GM19468 (cell line): Measurements from ENCODE around the gene THBS2.

Experiments used
- ATAC-seq: cut with Tn5 transposase; IDR thresholded peaks from one replicate; pipeline ENCODE4 v1.9.1; 2021; ENCODE audit warnings: mild to moderate bottlenecking, moderate library complexity, moderate number of reproducible peaks; ENCODE audit not compliant: unreplicated experiment; ENCODE audit errors: extremely low read depth

The THBS2 gene

GRCh38 chr6:169234634-169235033 is 19.0 kb downstream of the THBS2 start:
- ATAC-seq: no peak

- no peak for ATAC-seq
These were observed 19.8 kb downstream of the THBS2 start for GRCh38 chr6:169233832-169234231.

DNA sequence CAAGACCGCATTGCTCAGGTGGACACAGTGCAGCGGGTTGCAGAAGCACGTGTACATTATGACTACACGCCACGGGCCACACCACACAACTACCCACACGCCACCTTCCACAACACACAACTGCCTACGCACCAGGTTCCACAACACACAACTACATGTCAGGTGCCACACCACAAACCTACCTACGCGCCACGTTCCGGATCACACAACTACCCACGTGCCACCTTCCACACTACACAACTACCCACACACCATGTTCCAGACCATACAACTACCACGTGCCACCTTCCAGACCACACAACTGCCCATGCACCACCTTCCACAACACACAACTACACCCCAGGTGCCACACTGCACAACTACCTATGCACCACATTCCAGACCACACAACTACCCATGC is 20.5 kb downstream of the THBS2 start:
- no peak for ATAC-seq

DNA sequence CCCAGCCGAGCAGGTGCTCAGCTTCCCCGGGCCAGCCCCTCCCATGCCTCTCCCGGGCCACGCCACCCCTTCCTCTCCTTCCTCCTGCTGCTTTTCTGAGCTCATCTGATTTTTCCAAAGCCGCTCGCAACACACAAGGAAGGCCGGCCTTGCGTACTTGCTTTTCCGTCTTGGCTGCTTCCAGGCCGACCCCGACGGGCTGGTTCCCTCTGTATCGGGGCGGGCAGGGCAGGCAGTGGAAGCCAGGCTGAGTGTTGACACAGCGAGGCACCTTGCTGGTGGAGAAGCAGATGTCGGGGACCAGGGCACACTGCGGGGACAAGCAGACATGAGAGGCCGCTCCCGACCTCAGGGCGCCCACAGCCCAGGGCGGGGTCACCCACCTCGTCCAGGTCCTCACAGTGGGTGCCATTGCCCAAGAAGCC is 21.1 kb downstream of the THBS2 start:
- ATAC-seq: no peak

DNA sequence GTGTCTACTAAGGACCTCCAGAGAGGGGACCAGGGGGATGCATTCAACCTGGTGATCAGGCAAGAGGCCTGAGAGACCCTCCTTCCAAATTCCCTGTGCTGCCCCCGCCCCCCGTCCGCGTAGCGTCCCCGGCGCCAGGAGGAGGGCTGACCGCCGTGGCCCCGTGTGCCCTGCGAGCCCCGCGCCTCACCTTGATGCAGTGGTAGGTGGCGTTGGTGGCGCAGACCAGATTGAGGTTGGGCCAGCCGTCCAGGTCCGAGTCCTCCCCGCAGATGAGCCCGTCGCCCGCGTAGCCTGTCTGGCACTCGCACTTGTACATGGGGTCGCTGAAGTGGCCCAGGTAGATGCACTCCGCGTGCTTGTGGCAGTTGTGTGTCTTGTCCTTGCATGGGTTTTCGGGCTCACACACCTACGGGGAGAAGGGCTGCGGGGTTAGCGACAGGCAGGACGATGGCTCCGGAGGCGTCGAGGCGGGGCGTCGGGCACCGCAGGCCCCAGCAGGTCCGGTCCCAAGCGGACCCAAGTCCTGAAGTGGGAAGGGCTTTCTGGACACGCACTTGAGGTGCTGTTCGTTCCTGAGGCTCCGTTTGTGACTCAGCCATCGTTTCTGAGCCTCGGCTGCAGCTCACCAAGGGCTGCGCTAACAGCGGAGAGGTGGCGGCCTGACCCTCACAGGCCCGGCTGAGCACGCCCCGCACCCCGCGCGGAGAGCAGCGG is 21.7 kb downstream of the THBS2 start:
- ATAC-seq: no peak

- ATAC-seq: no peak
These were observed 22.5 kb downstream of the THBS2 start for GRCh38 chr6:169230946-169231789.

GRCh38 chr6:169230322-169230665 is 23.4 kb downstream of the THBS2 start:
- no peak for ATAC-seq

DNA sequence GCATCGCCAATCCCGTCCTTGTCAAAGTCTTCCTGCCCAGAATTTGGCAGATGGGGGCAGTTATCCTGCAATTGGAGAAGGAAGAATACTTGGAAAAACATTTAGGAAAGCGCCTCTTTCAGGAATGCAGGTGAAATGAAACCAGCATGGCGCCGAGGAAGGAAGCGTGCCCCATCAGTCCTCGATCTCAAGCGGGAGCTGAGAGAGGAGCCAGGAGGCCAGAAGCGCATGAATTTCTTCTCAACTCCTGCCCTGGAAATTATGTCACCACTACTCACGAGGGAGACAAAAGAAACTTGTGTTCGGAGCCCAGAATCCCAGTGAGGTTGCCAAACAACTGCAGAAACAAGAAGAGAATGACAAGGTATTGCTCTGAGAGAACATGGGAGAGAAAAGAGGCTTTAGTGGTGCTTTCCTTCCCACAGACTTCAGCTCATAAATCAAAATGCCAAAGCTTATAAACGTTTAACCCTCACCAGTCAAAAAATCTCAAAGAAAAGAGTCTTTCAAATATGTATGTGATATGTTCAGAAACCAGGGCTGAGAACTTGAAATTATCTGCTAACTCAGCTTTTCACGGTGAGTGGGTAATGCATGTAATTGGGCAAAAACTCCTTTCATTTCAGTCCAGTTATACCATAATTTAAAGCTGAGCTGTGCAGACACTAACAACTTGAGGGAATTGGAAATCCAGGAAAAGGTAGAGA is 23.9 kb downstream of the THBS2 start:
- no peak for ATAC-seq

- no peak for ATAC-seq
These were observed 26.5 kb downstream of the THBS2 start for GRCh38 chr6:169227116-169227515.

DNA sequence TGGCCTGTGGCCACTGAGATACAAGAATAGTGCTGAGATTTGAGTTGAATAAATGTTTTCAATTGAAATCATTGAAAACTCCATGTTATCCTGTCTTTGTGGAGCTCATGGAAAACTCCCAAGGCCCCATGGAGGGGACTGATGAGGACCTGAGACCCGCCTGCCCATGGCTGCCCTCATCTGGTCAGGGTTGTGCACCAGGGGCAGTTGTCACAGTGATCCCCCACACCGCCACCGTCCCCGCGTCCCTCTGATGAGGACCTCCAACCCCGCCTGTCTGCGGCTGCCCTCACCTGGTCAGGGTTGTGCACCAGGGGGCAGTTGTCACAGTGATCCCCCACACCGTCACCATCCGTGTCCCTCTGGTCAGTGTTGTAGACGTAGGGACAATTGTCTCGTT is 27.8 kb downstream of the THBS2 start:
- ATAC-seq: no peak

DNA sequence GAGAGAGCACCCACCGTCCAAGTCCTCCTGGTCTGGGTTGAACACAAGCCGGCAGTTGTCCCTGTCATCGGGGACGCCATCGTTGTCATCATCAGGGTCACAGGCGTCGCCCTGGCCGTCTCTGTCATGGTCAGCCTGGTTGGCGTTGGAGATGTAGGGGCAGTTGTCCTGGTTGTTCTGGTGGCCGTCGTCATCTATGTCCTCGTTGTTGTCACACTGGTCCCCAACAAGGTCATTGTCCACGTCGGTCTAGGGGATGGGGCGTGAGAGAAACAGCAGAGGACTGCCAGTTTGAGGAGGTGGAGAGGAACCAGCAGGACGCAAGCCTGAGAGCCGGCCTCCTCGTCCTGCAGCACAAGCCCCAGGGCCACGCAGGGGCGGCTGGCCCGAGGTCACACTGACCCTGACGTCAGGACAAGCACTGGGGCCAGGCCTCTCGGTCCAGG is 28.5 kb downstream of the THBS2 start:
- ATAC-seq: no peak

DNA sequence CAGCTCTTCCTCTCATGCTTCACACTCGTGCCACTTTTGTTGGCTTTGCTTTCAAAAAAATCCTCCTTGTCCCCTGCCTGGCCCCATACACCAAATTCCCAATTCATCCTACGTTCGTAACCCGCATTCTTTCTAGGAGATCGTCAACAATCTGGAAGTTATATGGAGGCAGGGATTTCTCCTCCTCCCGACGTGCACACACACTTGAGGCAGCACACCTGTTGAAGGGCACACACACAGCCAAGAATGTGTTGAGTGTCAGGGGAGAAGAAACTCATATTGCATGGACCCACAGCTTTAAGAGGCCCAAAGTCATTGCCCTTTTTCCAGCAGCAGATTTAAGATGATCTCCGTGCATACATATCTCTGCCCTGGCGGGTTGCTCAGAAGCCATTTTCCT is 28.9 kb downstream of the THBS2 start:
- ATAC-seq: no peak

- ATAC-seq: no peak
These were observed 29.4 kb downstream of the THBS2 start for GRCh38 chr6:169224185-169224695.

DNA sequence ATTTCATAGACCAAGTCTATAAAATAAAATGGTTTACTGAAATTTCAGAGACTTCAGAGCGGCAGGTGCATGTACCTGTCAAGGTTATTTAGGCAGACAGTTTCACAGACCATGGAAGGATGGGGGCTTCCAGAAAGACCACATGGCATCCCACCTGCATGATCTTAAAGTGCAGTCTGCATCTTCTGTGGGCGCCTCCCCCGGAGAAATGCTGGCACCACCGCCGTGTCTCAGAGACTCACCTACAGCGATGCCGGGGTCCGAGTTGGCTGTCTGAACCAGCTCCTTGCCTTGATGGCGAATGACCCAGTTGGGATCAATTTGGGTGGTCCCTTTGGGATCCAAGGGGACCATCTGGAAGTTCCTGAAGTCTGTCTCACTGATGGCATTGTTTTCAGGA is 30.6 kb downstream of the THBS2 start:
- no peak for ATAC-seq

GRCh38 chr6:169222126-169222525 is 31.5 kb downstream of the THBS2 start:
- no peak for ATAC-seq

DNA sequence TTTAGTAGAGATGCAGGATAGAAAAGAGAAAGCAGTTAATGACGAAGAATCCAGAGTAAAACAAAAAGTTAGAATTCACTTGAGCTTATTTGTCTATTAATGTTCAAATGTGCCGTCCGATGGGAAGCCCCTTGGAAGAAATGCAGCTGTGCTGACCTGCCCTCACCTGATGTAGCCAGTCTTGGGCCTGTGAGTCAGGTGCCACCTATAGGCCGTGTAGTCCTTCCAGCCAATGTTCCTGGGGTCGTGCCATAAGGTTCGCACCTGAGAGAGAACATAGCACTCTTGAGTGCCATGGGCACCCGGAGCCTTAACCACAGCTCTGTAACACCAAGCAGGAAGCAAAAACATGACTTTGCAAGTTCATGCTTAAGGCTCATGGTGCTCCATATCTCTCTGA is 32.4 kb downstream of the THBS2 start:
- ATAC-seq: no peak

GRCh38 chr6:169220068-169220964 is 33.3 kb downstream of the THBS2 start:
- ATAC-seq: no peak

GRCh38 chr6:169217972-169218371 is 35.7 kb downstream of the THBS2 start:
- ATAC-seq: no peak

- ATAC-seq: no peak
These were observed 36.8 kb downstream of the THBS2 start for GRCh38 chr6:169216830-169217229.

DNA sequence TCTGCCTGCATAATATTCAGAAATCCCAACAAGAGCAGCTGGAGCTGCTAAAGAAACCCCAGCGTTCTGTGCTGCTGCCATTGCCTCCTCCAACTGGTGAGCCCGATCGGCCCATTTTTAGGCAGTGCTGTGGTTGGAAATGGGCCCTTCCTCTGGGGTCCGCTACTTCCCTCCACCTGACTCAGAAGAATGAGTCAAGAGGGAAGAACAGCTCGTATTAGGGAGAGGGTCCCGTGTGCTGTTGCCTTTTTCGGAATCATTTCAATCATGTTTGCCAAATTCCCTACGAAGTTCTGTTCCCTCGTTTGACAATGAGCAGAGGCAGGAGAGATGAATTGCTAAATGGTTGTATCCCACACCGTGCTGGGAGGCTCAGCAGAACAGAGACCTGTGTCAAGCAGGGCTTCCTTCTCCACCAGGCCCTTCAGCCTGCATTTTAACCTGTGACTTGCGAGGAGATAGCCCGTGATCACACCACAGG is 38.4 kb downstream of the THBS2 start:
- ATAC-seq: no peak
